Hepatocyte (in vitro differentiated cells): ENCODE measurements around the gene RAI1. TPM values are rescaled to one million over a fixed set of nuclear protein-coding genes. Genes with fewer than 3 reads are reported as not detected.
A peak's percentile ranks its signal among the peaks of the same experiment; 100 is the strongest.

Source experiments
- DNase-seq: peaks from one replicate; pipeline ENCODE4 v3.0.0-alpha.2; 2016; ENCODE audit warnings: low spot score
- H2AFZ ChIP-seq: fragments of 200-600 bp; sonication (generic); 2 replicates; pipeline ENCODE4 v1.6.0; 2016; ENCODE audit warnings: antibody characterized with exemption, mild to moderate bottlenecking
- H3K27ac ChIP-seq: fragments of 200-600 bp; sonication (generic); 2 replicates; pipeline ENCODE4 v1.5.1; 2016; ENCODE audit warnings: mild to moderate bottlenecking
- H3K27me3 ChIP-seq: fragments of 200-600 bp; sonication (generic); 2 replicates; pipeline ENCODE4 v1.6.1; 2016
- H3K36me3 ChIP-seq: fragments of 200-600 bp; sonication (generic); replicated peaks from 2 replicates; pipeline ENCODE4 v1.5.1; 2016; ENCODE audit warnings: low read depth; ENCODE audit not compliant: insufficient read depth
- H3K4me1 ChIP-seq: fragments of 200-600 bp; sonication (generic); 2 replicates; pipeline ENCODE4 v1.5.1; 2016; ENCODE audit warnings: mild to moderate bottlenecking, moderate library complexity; ENCODE audit not compliant: insufficient read depth
- H3K4me2 ChIP-seq: fragments of 200-600 bp; sonication (generic); 2 replicates; pipeline ENCODE4 v1.6.0; 2016
- H3K4me3 ChIP-seq: fragments of 200-600 bp; sonication (generic); 2 replicates; pipeline ENCODE4 v1.5.1; 2016; ENCODE audit warnings: mild to moderate bottlenecking
- H3K79me2 ChIP-seq: fragments of 200-600 bp; sonication (generic); 2 replicates; pipeline ENCODE4 v1.6.0; 2017; ENCODE audit warnings: mild to moderate bottlenecking
- H3K9me2 ChIP-seq: fragments of 200-600 bp; sonication (generic); replicated peaks from 2 replicates; pipeline ENCODE4 v1.6.0; 2017; ENCODE audit warnings: mild to moderate bottlenecking; ENCODE audit not compliant: insufficient read depth
- H3K9me3 ChIP-seq: fragments of 200-600 bp; sonication (generic); 2 replicates; pipeline ENCODE4 v1.5.1; 2016; ENCODE audit warnings: low read depth, mild to moderate bottlenecking
- H4K20me1 ChIP-seq: fragments of 200-600 bp; sonication (generic); 2 replicates; pipeline ENCODE4 v1.6.0; 2016; ENCODE audit warnings: mild to moderate bottlenecking; ENCODE audit not compliant: insufficient read depth, poor library complexity, severe bottlenecking
- EZH2 ChIP-seq: fragments of 200-600 bp; sonication (generic); IDR thresholded peaks from 2 replicates; pipeline ENCODE4 v1.6.1; 2016; ENCODE audit warnings: antibody characterized with exemption, mild to moderate bottlenecking, borderline replicate concordance
- EZH2phosphoT487 ChIP-seq: fragments of 200-600 bp; sonication (generic); IDR thresholded peaks from one replicate; pipeline ENCODE4 v1.6.1; 2018; ENCODE audit warnings: antibody characterized with exemption, mild to moderate bottlenecking, low read depth, moderate library complexity; ENCODE audit not compliant: unreplicated experiment, severe bottlenecking
- WGBS: methylation state at CpG from one replicate; pipeline ENCODE4 v1.1.6; 2016; ENCODE audit warnings: low lambda C conversion rate; ENCODE audit errors: missing lambda C conversion rate; 5-methylcytosine and 5-hydroxymethylcytosine counted together
- polyA plus RNA-seq: library from polyadenylated mRNA; unstranded; fragments of >200 nt; fragmentation: Nextera tagmentation; extraction: Ambion mirVana; gene quantifications from 2 replicates; pipeline ENCODE4 v1.2.1, GENCODE V29; 2016
- total RNA-seq: library from RNA; depleted of rRNA; stranded (reverse); fragments of >200 nt; gene quantifications from 2 replicates; pipeline ENCODE4 v1.2.3, GENCODE V29; 2014
- TF ChIP-seq, protein P1 (sequence below): fragments of 200-600 bp; sonication (generic); IDR thresholded peaks from 2 replicates; pipeline ENCODE4 v1.5.1; 2016; ENCODE audit warnings: antibody characterized with exemption, mild to moderate bottlenecking; ENCODE audit not compliant: poor library complexity

The RAI1 gene
- total and polyA plus RNA-seq, 2 experiments from 2014 or later = 20.2 to 23.8 TPM

- H4K20me1 ChIP-seq = peaks cover 91% of the 10 kb centered on the region
- H3K27me3 ChIP-seq = no peaks in the 10 kb centered on the region
- 96% methylated on average over 6 of the region's 6 CpGs for WGBS
- no peak for DNase-seq
- no peaks in the 10 kb centered on the region for H3K9me2 ChIP-seq
- H3K36me3 ChIP-seq = no peaks in the 10 kb centered on the region
- peaks cover 30% of the 10 kb centered on the region for H3K4me1 ChIP-seq
- H3K4me2 ChIP-seq = peak overlapping the region; percentile 35
- H3K79me2 ChIP-seq = peaks cover 79% of the 10 kb centered on the region
- no peaks in the 10 kb centered on the region for H3K9me3 ChIP-seq
- no peak overlapping the region for H3K27ac ChIP-seq
- H2AFZ ChIP-seq = no peak overlapping the region
- TF ChIP-seq EZH2 (no peak), EZH2phosphoT487 (no peak)
- TF ChIP-seq, protein P1, sequence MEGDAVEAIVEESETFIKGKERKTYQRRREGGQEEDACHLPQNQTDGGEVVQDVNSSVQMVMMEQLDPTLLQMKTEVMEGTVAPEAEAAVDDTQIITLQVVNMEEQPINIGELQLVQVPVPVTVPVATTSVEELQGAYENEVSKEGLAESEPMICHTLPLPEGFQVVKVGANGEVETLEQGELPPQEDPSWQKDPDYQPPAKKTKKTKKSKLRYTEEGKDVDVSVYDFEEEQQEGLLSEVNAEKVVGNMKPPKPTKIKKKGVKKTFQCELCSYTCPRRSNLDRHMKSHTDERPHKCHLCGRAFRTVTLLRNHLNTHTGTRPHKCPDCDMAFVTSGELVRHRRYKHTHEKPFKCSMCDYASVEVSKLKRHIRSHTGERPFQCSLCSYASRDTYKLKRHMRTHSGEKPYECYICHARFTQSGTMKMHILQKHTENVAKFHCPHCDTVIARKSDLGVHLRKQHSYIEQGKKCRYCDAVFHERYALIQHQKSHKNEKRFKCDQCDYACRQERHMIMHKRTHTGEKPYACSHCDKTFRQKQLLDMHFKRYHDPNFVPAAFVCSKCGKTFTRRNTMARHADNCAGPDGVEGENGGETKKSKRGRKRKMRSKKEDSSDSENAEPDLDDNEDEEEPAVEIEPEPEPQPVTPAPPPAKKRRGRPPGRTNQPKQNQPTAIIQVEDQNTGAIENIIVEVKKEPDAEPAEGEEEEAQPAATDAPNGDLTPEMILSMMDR = no peak
- H3K4me3 ChIP-seq = no peak overlapping the region
Observed at GRCh38 chr17:17789410-17789809, 108.2 kb downstream of the RAI1 start.

GRCh38 chr17:17789828-17790636 lies 108.8 kb downstream of the RAI1 start:
- DNase-seq = no peak
- Histone ChIP-seq H3K9me3 (no peaks in the 10 kb centered on the region), H3K4me2 (peak overlapping the region; percentile 35), H3K9me2 (no peaks in the 10 kb centered on the region), H3K36me3 (no peaks in the 10 kb centered on the region), H3K79me2 (peaks cover 73% of the 10 kb centered on the region), H3K4me1 (peaks cover 28% of the 10 kb centered on the region), H2AFZ (no peak overlapping the region), H3K27me3 (no peaks in the 10 kb centered on the region), H3K27ac (no peak overlapping the region), H4K20me1 (peaks cover 91% of the 10 kb centered on the region), H3K4me3 (no peak overlapping the region)
- WGBS = 61% methylated on average over 12 of the region's 12 CpGs
- TF ChIP-seq, protein P1 = no peak
- TF ChIP-seq EZH2 (no peak), EZH2phosphoT487 (no peak)

DNA sequence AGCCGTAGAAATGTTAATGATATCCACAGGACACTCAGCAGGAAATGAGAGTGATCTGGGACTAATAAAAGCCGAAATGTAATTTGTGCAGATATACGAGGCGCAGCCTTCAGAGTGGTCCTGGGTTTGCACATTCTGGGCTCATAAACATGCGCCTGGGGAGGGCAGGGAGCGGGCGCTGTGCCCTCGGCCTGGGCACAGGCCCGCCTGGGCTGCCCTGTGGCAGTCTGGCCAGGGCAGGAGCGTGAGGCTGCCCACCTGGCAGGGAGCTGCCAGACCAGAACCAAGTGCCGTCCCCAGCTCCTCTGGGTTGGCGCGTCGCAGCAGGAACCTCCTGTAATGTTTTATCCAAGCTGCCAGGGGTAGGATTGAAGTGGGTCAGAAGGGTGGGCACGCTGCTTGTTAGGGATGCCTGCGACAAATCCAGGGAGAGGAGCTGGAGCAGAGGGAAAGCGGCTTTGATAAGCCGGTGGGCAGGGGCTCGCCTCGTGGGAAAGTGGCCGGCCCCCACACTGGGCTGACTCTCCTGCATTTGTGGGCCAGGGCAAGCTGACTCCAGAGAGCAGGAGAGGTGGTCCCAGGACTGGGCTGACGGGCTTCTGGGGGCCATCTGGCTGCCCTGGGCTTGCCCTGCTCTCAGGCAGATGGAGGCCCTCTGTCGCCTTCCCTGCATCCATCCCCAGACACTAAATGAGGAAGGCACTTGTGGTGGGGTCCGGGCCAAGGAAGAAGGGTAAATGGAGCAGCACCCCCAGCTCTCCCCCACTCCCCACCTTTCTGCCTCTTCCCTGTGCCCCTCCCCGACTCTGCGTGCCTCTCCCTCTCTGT lies 109.6 kb downstream of the RAI1 start:
- Histone ChIP-seq H3K4me1 (peaks cover 28% of the 10 kb centered on the region), H3K36me3 (no peaks in the 10 kb centered on the region), H3K4me2 (peak overlapping the region; percentile 35), H3K9me3 (no peaks in the 10 kb centered on the region), H2AFZ (no peak overlapping the region), H3K27ac (no peak overlapping the region), H3K4me3 (no peak overlapping the region), H4K20me1 (peaks cover 90% of the 10 kb centered on the region), H3K79me2 (peaks cover 65% of the 10 kb centered on the region), H3K27me3 (no peaks in the 10 kb centered on the region), H3K9me2 (no peaks in the 10 kb centered on the region)
- no peak for DNase-seq
- WGBS = 76% methylated on average over 26 of the region's 26 CpGs
- TF ChIP-seq EZH2 (no peak), EZH2phosphoT487 (no peak)
- TF ChIP-seq, protein P1 = no peak
